Activated CD8-positive, alpha-beta memory T cell treated with anti-CD3 and anti-CD28 coated beads for 36 hours (primary cell): ENCODE measurements around the gene IRF2BPL. TPM values are rescaled to one million over a fixed set of nuclear protein-coding genes. Genes with fewer than 3 reads are reported as not detected.

Experiments used
- CTCF ChIA-PET: fragments of 350-600 bp; sonication (Branson Sonifier 250); formaldehyde crosslinking; loops from one replicate; lab custom pipeline; 2021; ENCODE audit warnings: antibody characterized with exemption; lab: Charles Lee
- POLR2A ChIA-PET: fragments of 350-600 bp; sonication (Branson Sonifier 250); formaldehyde crosslinking; loops from one replicate; lab custom pipeline; 2021; ENCODE audit warnings: antibody characterized with exemption; lab: Charles Lee
- total RNA-seq, 2 experiments: library from RNA; stranded (reverse); gene quantifications; one replicate each; pipeline ENCODE4 v1.2.3, GENCODE V29; 2021

The IRF2BPL gene
- total RNA-seq, result 10 to 100 TPM; 27.0 to 27.2 TPM

GRCh38 chr14:77028384-77029231 is at the start of gene IRF2BPL:
IRF2BPL (minus strand) TSS chr14:77028708; CDS start chr14:77027792, 916 bp downstream.
- ChIA-PET CTCF (interaction anchor here (0.7 to 1.4 kb wide), 8 partner anchors 8 to 153 kb away, joined by 3 to 8 read pairs (median 4); no protein-coding TSS in a partner anchor), POLR2A (interaction anchor here (0.5 to 2.8 kb wide), 14 partner anchors 11 to 588 kb away, joined by 3 to 19 read pairs (median 4); partner anchors contain the start of gene SPTLC2)

- ChIA-PET POLR2A (no interaction called here), CTCF (interaction anchor here (1.2 kb wide), 1 partner anchor 164 kb away, joined by 5 read pairs; no protein-coding TSS in a partner anchor)
Observed at GRCh38 chr14:77077040-77077439, 48.5 kb upstream of the IRF2BPL start.

- POLR2A ChIA-PET, result no interaction called here
- CTCF ChIA-PET, result interaction anchor here (1.2 to 14.5 kb wide), 3 partner anchors 163 to 205 kb away, joined by 3 to 211 read pairs (median 5); no protein-coding TSS in a partner anchor
Observed at GRCh38 chr14:77076113-77076631, 47.7 kb upstream of the IRF2BPL start.

GRCh38 chr14:77074969-77075368 is 46.5 kb upstream of the IRF2BPL start:
- ChIA-PET POLR2A (no interaction called here), CTCF (interaction anchor here (1.6 to 14.5 kb wide), 2 partner anchors 161 to 204 kb away, joined by 3 to 211 read pairs; no protein-coding TSS in a partner anchor)

GRCh38 chr14:77071938-77072388 is 43.5 kb upstream of the IRF2BPL start:
- ChIA-PET POLR2A (no interaction called here), CTCF (interaction anchor here (1.2 to 14.5 kb wide), 4 partner anchors 25 to 201 kb away, joined by 3 to 211 read pairs (median 32); no protein-coding TSS in a partner anchor)

GRCh38 chr14:77069551-77069950 is 41.0 kb upstream of the IRF2BPL start:
- ChIA-PET POLR2A (no interaction called here), CTCF (interaction anchor here (1.1 to 14.5 kb wide), 12 partner anchors 11 to 198 kb away, joined by 3 to 211 read pairs (median 8); no protein-coding TSS in a partner anchor)

- ChIA-PET POLR2A (no interaction called here), CTCF (interaction anchor here (0.6 to 14.5 kb wide), 8 partner anchors 9 to 224 kb away, joined by 3 to 211 read pairs (median 5); no protein-coding TSS in a partner anchor)
Observed at GRCh38 chr14:77068517-77069200, 40.2 kb upstream of the IRF2BPL start.

GRCh38 chr14:77067632-77068516 is 39.4 kb upstream of the IRF2BPL start:
- ChIA-PET POLR2A (no interaction called here), CTCF (interaction anchor here (1.0 to 14.5 kb wide), 8 partner anchors 8 to 196 kb away, joined by 3 to 211 read pairs (median 6); no protein-coding TSS in a partner anchor)

GRCh38 chr14:77066578-77067172 is 38.2 kb upstream of the IRF2BPL start:
- ChIA-PET POLR2A (no interaction called here), CTCF (interaction anchor here (0.7 to 14.5 kb wide), 5 partner anchors 12 to 195 kb away, joined by 3 to 211 read pairs (median 7); no protein-coding TSS in a partner anchor)

GRCh38 chr14:77065851-77066577 is 37.5 kb upstream of the IRF2BPL start:
- POLR2A ChIA-PET, result no interaction called here

GRCh38 chr14:77064521-77065178 is 36.1 kb upstream of the IRF2BPL start:
- POLR2A ChIA-PET, result no interaction called here
- CTCF ChIA-PET, result interaction anchor here (0.6 to 14.5 kb wide), 7 partner anchors 10 to 205 kb away, joined by 3 to 211 read pairs (median 7); no protein-coding TSS in a partner anchor

More at GRCh38 chr14:77065851-77066577, 37.5 kb upstream of the IRF2BPL start:
- CTCF ChIA-PET, result interaction anchor here (0.7 to 14.5 kb wide), 4 partner anchors 12 to 195 kb away, joined by 3 to 211 read pairs (median 10); no protein-coding TSS in a partner anchor

GRCh38 chr14:77063571-77064171 is 35.2 kb upstream of the IRF2BPL start:
- ChIA-PET POLR2A (no interaction called here), CTCF (interaction anchor here (0.7 to 14.5 kb wide), 5 partner anchors 10 to 204 kb away, joined by 3 to 211 read pairs (median 5); no protein-coding TSS in a partner anchor)

GRCh38 chr14:77062261-77062660 is 33.8 kb upstream of the IRF2BPL start:
- POLR2A ChIA-PET, result no interaction called here
- CTCF ChIA-PET, result interaction anchor here (14.5 kb wide), 1 partner anchor 191 kb away, joined by 211 read pairs; no protein-coding TSS in a partner anchor

GRCh38 chr14:77061630-77062257 is 33.2 kb upstream of the IRF2BPL start:
- ChIA-PET POLR2A (no interaction called here), CTCF (interaction anchor here (0.7 to 14.5 kb wide), 3 partner anchors 154 to 190 kb away, joined by 3 to 211 read pairs (median 19); no protein-coding TSS in a partner anchor)
